ENCODE results near the gene C1orf87.

GRCh38 chr1:60065199-60065598, 8.4 kb downstream of the C1orf87 start:
- TF ChIP-seq, protein P1, sequence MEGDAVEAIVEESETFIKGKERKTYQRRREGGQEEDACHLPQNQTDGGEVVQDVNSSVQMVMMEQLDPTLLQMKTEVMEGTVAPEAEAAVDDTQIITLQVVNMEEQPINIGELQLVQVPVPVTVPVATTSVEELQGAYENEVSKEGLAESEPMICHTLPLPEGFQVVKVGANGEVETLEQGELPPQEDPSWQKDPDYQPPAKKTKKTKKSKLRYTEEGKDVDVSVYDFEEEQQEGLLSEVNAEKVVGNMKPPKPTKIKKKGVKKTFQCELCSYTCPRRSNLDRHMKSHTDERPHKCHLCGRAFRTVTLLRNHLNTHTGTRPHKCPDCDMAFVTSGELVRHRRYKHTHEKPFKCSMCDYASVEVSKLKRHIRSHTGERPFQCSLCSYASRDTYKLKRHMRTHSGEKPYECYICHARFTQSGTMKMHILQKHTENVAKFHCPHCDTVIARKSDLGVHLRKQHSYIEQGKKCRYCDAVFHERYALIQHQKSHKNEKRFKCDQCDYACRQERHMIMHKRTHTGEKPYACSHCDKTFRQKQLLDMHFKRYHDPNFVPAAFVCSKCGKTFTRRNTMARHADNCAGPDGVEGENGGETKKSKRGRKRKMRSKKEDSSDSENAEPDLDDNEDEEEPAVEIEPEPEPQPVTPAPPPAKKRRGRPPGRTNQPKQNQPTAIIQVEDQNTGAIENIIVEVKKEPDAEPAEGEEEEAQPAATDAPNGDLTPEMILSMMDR (conservative IDR thresholded peaks at IDR 0.05): no peak
- no peak for TF ChIP-seq ZFX (IDR thresholded peaks at IDR 0.05)
